HFFc6 (cell line): ENCODE results near the gene GPALPP1. TPM values are rescaled to one million over a fixed set of nuclear protein-coding genes. Genes with fewer than 3 reads are reported as not detected.
"Not testable (repeated sequence)": the region's sequence is repeated elsewhere in the genome, so short reads cannot be mapped to it uniquely, and the experiment has no call there.

Source experiments
- DNase-seq: peaks from one replicate; pipeline ENCODE4 v3.0.0-alpha.2; 2018
- H3K27ac Mint-ChIP-seq: 2 replicates; pipeline ENCODE4 v1.8.0; 2020; ENCODE audit warnings: mild to moderate bottlenecking, mixed read lengths
- H3K27me3 Mint-ChIP-seq: 2 replicates; pipeline ENCODE4 v1.8.0; 2021; ENCODE audit warnings: mild to moderate bottlenecking, moderate library complexity, mixed read lengths; ENCODE audit not compliant: insufficient read depth
- H3K36me3 Mint-ChIP-seq: 2 replicates; pipeline ENCODE4 v1.8.0; 2021; ENCODE audit warnings: low read depth, mixed read lengths
- H3K4me1 Mint-ChIP-seq: 2 replicates; pipeline ENCODE4 v1.8.0; 2020; ENCODE audit warnings: low read depth, mixed read lengths
- H3K4me3 Mint-ChIP-seq: 2 replicates; pipeline ENCODE4 v1.8.0; 2020; ENCODE audit warnings: mild to moderate bottlenecking, moderate library complexity, mixed read lengths
- H3K9me3 Mint-ChIP-seq: 2 replicates; pipeline ENCODE4 v1.8.0; 2020; ENCODE audit warnings: mild to moderate bottlenecking, mixed read lengths
- long read RNA-seq: library from polyadenylated mRNA; unstranded; transcript quantifications from one replicate; pipeline ENCODE4 v2.0.0, GENCODE V29; 2019
- total RNA-seq, 6 experiments: library from RNA; stranded (reverse); fragmentation: NEBNext Ultra II Directional; extraction: Animal tissue kit (Norgen Biotek cat#: 25700); gene quantifications; 2 replicates in 1 of 6; 3 replicates in 5 of 6; pipeline ENCODE4 v1.2.3, GENCODE V29; 2021
- TF ChIP-seq, protein P1 (sequence below): fragments of 200-600 bp; sonication (generic); IDR thresholded peaks from 2 replicates; pipeline ENCODE4 v1.5.0; 2021; ENCODE audit warnings: antibody characterized with exemption, mild to moderate bottlenecking

The GPALPP1 gene, protein sequence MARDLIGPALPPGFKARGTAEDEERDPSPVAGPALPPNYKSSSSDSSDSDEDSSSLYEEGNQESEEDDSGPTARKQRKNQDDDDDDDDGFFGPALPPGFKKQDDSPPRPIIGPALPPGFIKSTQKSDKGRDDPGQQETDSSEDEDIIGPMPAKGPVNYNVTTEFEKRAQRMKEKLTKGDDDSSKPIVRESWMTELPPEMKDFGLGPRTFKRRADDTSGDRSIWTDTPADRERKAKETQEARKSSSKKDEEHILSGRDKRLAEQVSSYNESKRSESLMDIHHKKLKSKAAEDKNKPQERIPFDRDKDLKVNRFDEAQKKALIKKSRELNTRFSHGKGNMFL
- 10 to 100 TPM; 22.1 to 25.8 (median 23.5) TPM for total RNA-seq
- long read RNA-seq, partial matches to known transcripts = 4 of 16 reads
- long read RNA-seq, other reads (novel, unspliced or antisense) = 9 of 16 reads

DNA sequence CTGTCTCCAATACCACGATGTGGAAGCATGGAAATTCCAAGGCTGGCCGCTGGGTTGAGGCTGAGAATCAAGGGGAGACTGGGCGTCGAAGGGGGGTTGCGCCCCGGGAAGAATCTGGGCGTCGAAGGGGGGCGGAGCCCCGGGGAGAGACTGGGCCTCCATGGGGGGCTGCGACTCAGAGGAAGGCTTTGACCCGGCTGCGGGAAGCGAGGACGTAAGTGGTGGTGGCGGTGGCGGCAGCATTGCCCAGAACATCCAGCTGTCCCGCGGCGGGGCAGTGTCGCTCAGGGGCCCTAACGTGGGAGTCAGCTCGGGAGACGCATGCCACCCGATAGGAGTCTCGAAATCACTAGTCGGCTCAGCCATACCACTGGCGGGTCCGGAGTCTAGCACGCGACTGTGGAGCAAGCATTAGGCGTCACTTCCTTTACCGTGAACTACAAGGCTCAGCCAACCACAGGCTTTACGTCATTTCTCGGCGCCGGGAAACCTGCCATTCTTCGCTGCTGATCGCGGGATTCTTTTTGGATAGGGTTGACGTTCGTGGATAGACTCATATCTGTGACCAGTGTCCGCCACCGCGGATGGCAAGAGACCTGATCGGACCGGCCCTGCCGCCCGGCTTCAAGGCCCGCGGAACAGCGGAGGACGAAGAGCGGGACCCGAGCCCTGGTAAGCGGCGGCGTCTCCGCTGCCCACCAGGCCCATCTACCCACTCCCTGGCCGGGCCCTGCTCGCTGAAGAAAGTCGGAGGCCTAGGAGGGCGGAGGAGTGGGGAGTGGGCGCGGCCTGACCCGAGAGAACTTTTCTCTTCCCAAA, at the start of gene GPALPP1, which contains the start of gene NUFIP1:
Gene GPALPP1, plus strand, starts transcription at position 468 of the 819 bp plus-strand sequence. Its CDS starts 117 bp downstream, at position 585.
Gene NUFIP1, minus strand, starts transcription at position 401 of the 819 bp plus-strand sequence. Its CDS starts 35 bp downstream, at position 366.
- H3K27me3 Mint-ChIP-seq = no peaks in the 10 kb centered on the region; the same call in 1 of the 2 replicates
- TF ChIP-seq, protein P1, sequence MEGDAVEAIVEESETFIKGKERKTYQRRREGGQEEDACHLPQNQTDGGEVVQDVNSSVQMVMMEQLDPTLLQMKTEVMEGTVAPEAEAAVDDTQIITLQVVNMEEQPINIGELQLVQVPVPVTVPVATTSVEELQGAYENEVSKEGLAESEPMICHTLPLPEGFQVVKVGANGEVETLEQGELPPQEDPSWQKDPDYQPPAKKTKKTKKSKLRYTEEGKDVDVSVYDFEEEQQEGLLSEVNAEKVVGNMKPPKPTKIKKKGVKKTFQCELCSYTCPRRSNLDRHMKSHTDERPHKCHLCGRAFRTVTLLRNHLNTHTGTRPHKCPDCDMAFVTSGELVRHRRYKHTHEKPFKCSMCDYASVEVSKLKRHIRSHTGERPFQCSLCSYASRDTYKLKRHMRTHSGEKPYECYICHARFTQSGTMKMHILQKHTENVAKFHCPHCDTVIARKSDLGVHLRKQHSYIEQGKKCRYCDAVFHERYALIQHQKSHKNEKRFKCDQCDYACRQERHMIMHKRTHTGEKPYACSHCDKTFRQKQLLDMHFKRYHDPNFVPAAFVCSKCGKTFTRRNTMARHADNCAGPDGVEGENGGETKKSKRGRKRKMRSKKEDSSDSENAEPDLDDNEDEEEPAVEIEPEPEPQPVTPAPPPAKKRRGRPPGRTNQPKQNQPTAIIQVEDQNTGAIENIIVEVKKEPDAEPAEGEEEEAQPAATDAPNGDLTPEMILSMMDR = peak; percentile 53
- peaks cover 15% of the 10 kb centered on the region for H3K36me3 Mint-ChIP-seq
- peaks cover 46% of the 10 kb centered on the region for H3K4me1 Mint-ChIP-seq
- peak within 1 kb of the TSS; percentile 99 for H3K27ac Mint-ChIP-seq
- H3K4me3 Mint-ChIP-seq = peak within 1 kb of the TSS; percentile 99
- H3K9me3 Mint-ChIP-seq = no peaks in the 10 kb centered on the region
- DNase-seq = peak; percentile 95

- DNase-seq, H3K27ac Mint-ChIP-seq, H3K9me3 Mint-ChIP-seq, H3K36me3 Mint-ChIP-seq, H3K4me3 Mint-ChIP-seq, H3K27me3 Mint-ChIP-seq: not testable (repeated sequence)
- H3K4me1 Mint-ChIP-seq = peaks cover 11% of the 10 kb centered on the region; the same call in 1 of the 2 replicates
Measured at GRCh38 chr13:44943411-44943810, 45.9 kb upstream of the GPALPP1 start.

- TF ChIP-seq, protein P1 = no peak
- peak; percentile 23 for DNase-seq
- Mint-ChIP-seq H3K4me1 (peaks cover 31% of the 10 kb centered on the region), H3K36me3 (peaks cover 15% of the 10 kb centered on the region), H3K4me3 (peak overlapping the region; percentile 25), H3K9me3 (no peaks in the 10 kb centered on the region), H3K27ac (peak overlapping the region; percentile 76), H3K27me3 (no peaks in the 10 kb centered on the region; the same call in 1 of the 2 replicates)
Measured at GRCh38 chr13:44951184-44951583, 38.2 kb upstream of the GPALPP1 start.

DNA sequence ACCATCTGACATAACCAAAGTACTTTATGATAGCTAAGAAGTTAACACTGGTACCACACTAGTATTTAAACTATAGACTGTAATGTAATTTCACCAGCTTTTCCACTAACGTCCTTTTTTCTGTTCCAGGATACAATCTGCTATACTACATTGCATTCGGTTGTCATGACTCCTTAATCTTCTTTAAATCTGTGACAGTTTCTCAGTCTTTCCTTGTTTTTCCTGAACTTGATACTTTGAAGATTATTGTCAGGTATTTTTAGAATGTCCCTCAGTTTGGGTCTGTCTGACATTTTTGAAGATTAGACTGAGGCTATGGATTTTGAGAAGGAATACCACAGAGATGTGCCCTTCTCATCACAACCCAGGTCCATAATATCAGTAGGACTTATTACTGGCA, 36.7 kb upstream of the GPALPP1 start:
- no peak for DNase-seq
- Mint-ChIP-seq H3K36me3 (peaks cover 15% of the 10 kb centered on the region), H3K4me1 (peaks cover 32% of the 10 kb centered on the region), H3K4me3 (no peak overlapping the region), H3K27me3 (no peaks in the 10 kb centered on the region; the same call in 1 of the 2 replicates), H3K9me3 (no peaks in the 10 kb centered on the region), H3K27ac (peak overlapping the region; percentile 1; the same call in 1 of the 2 replicates)
- TF ChIP-seq, protein P1 = no peak

DNA sequence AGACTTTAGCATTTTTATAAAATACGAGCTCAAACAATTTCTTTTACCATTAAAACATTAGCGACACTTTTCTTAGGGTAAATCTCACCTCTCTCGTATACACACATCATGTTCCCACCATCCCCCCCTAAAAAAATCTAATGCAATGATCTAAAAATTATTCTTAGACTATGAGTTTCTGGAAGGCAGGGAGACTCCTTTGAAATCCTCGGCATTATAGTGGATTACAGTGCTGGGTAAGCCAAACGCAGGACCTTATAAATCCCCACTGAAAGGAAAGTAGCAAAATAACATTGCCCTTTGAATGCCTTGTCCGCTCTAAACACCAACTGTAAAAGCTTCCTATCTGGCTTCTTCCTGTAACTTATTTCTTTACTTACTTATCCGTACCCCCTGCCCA, 35.1 kb upstream of the GPALPP1 start:
- Mint-ChIP-seq H3K4me1 (peaks cover 42% of the 10 kb centered on the region), H3K4me3 (no peak overlapping the region), H3K27ac (no peak overlapping the region), H3K36me3 (peaks cover 7% of the 10 kb centered on the region; the same call in 1 of the 2 replicates), H3K9me3 (no peaks in the 10 kb centered on the region), H3K27me3 (no peaks in the 10 kb centered on the region; the same call in 1 of the 2 replicates)
- DNase-seq = no peak
- TF ChIP-seq, protein P1 = no peak
